A549 treated with AZD2906 at 1 μM for 4 hours (cell line): ENCODE measurements around the gene S100A6. TPM values are rescaled to one million over a fixed set of nuclear protein-coding genes. Genes with fewer than 3 reads are reported as not detected.

Source experiments
- total RNA-seq: library from RNA; stranded (reverse); fragments of 200-300 nt; extraction: Qiagen RNA extraction; gene quantifications from 5 replicates; pipeline ENCODE4 v1.2.3, GENCODE V29; 2022

Gene S100A6
- 3,320 to 3,871 TPM (median 3,675 TPM) in 5 replicates for total RNA-seq

GRCh38 chr1:153535242-153536011 lies at the start of gene S100A6:
Gene S100A6, minus strand, starts transcription at chr1:153535991. Its CDS starts 652 bp downstream, at chr1:153535339.

GRCh38 chr1:153565529-153566374 lies 30.0 kb upstream of the S100A6 start, which contains the start of gene S100A2:
Gene S100A2, minus strand, starts transcription at chr1:153565844. Its CDS starts 1,967 bp downstream, at chr1:153563877.

GRCh38 chr1:153548722-153549688 lies 13.2 kb upstream of the S100A6 start, which contains the start of gene S100A3:
Gene S100A3, minus strand, starts transcription at chr1:153549258. Its CDS starts 773 bp downstream, at chr1:153548485.

GRCh38 chr1:153545067-153546055 lies 9.6 kb upstream of the S100A6 start, which contains the start of gene S100A4:
Gene S100A4, minus strand, starts transcription at chr1:153545806. Its CDS starts 1,012 bp downstream, at chr1:153544794.

GRCh38 chr1:153540394-153541361 lies 4.9 kb upstream of the S100A6 start, which contains the start of gene S100A5:
Gene S100A5, minus strand, starts transcription at chr1:153540934. Its CDS starts 743 bp downstream, at chr1:153540191.

Other genes with a start within 250 kb of the S100A6 start
- not detected in 5 replicates for gene PGLYRP3, start 223.0 kb downstream of the S100A6 start, total RNA-seq
- gene PGLYRP4, start 187.2 kb downstream of the S100A6 start, total RNA-seq = not detected in 5 replicates
- 0.45 to 0.90 TPM (median 0.59 TPM) in 5 replicates for gene S100A9, start 178.1 kb downstream of the S100A6 start, total RNA-seq
- gene S100A12, start 160.4 kb downstream of the S100A6 start, total RNA-seq = not detected in 5 replicates
- gene S100A8, start 144.9 kb downstream of the S100A6 start, total RNA-seq = not detected in 5 replicates
- gene S100A7A, start 119.5 kb downstream of the S100A6 start, total RNA-seq = not detected in 5 replicates
- not detected in 5 replicates for gene S100A7, start 75.3 kb downstream of the S100A6 start, total RNA-seq
- gene S100A5, start 4.9 kb upstream of the S100A6 start, total RNA-seq = 0.88 to 1.2 TPM (median 1.0 TPM) in 5 replicates
- 1,598 to 1,843 TPM (median 1,619 TPM) in 5 replicates for gene S100A4, start 9.8 kb upstream of the S100A6 start, total RNA-seq
- gene S100A3, start 13.3 kb upstream of the S100A6 start, total RNA-seq = 110 to 126 TPM (median 119 TPM) in 5 replicates
- 18.7 to 33.7 TPM (median 27.4 TPM) in 5 replicates for gene S100A2, start 29.9 kb upstream of the S100A6 start, total RNA-seq
- 479 to 567 TPM (median 534 TPM) in 5 replicates for gene S100A16, start 77.1 kb upstream of the S100A6 start, total RNA-seq
- gene S100A14, start 80.3 kb upstream of the S100A6 start, total RNA-seq = 0.23 to 0.66 TPM (median 0.46 TPM) in 5 replicates
- gene S100A13, start 91.5 kb upstream of the S100A6 start, total RNA-seq = 171 to 189 TPM (median 177 TPM) in 5 replicates
- 0.22 to 1.2 TPM (median 0.87 TPM) in 5 replicates for gene S100A1, start 92.4 kb upstream of the S100A6 start, total RNA-seq
- gene CHTOP, start 98.1 kb upstream of the S100A6 start, total RNA-seq = 69.2 to 85.3 TPM (median 78.7 TPM) in 5 replicates
- gene SNAPIN, start 122.7 kb upstream of the S100A6 start, total RNA-seq = 52.2 to 59.6 TPM (median 55.8 TPM) in 5 replicates
- gene ILF2, start 135.0 kb upstream of the S100A6 start, total RNA-seq = 253 to 292 TPM (median 262 TPM) in 5 replicates
- gene NPR1, start 142.7 kb upstream of the S100A6 start, total RNA-seq = 1.6 to 2.8 TPM (median 2.6 TPM) in 5 replicates
- 17.0 to 22.0 TPM (median 20.2 TPM) in 5 replicates for gene INTS3, start 192.1 kb upstream of the S100A6 start, total RNA-seq
- gene SLC27A3, start 239.4 kb upstream of the S100A6 start, total RNA-seq = 1.1 to 2.0 TPM (median 1.5 TPM) in 5 replicates